GM18873 (cell line): ENCODE results near the gene THAP7.

Experiments
- ATAC-seq: cut with Tn5 transposase; IDR thresholded peaks from one replicate; pipeline ENCODE4 v1.9.1; 2021; ENCODE audit warnings: mild to moderate bottlenecking, moderate library complexity, moderate number of reproducible peaks; ENCODE audit not compliant: unreplicated experiment, low FRiP score

THAP7 gene

DNA sequence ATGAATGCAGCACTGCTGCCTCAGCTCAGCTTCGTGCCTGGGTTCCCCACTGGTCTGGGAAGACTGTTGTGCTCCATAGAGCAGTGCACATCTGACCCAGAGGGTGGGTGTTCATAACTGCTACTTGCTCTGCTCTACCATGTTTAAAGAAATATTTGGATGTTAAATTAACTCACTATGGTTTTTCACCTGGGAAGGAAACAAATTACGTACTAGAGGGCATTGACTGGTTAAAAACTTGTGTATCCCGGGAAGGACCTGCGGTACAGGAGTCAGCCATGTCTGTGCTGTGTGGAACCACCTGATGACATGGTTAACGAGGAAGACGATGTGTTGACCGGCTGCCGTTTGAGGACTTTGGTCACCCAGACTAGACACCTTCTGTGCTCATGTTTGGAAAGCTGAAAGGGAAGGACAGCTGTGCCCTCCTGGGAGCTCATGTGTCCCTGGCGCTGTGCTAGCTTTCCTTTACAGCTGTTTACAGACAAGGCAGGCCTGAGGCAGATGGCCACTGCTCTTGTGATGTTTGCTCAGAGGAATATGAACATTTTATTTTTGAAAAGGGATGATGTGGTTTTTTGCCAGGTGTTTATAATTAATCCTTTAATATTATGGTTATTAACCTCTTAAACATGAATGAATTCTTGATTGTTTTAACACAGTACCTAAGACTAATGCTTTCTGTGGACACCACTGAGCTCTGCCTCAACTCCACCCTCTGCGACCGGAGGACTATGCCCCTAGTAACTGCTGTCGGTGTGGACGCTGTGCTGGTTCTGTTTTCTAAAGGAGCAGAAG lies 49.2 kb downstream of the THAP7 start:
- ATAC-seq: no peak

DNA sequence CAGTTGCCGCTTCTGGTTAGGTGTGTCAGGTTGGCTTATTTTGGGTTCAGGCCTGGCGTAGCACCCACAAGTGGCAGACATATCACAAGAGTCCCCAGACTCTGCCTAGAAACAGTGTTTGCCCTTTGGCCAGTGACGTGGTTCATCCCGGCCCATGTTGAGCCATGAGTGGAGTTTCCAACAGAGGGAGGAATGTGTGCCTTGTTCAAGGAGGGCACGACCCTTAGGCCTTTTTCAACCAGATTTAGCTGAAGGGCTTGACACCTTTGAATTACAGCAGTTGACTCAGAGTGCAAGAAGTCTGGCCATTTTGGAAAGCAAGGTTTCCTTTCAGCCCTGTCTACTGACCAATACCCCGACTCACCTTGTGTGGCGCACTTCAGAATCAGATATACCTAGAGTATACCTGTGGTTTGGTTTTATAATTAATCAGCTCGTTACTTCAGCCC lies 50.0 kb downstream of the THAP7 start:
- ATAC-seq: no peak

DNA sequence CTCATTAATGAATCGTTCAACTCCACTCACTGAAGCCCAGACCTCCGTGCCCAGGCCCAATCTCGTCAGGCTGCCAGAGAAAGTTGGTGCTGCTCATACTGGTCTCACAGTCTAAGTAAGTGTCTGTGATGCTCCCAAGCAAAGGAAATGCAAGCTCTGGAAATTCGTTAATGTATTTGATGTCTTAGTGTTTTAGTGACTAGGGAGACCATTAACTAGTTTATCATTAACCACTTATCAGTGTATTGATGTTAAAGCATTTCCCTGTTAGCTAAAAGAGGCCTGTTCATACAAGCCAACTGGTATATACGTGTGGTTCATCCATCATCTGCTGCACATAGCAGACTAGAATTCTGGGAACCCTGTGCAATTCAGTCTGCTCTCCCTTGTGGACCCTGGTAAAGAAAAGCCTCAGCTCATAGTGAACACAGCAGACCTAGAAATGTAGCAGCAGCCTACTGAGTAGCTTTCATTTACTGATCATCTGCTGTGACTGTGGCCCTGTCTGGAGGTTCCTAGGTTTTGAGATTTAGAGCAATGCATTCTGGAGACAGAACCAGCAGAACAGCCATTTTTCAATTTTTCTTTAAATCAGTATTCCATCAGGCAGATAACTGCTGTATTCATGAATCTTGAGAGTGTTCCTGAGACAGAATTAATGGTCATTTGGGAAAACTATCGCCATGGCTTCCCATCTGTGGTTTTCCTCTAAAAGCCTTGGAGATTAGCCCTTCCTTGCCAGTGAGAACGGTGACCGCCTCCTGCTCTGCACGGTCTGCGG lies 50.6 kb downstream of the THAP7 start:
- no peak for ATAC-seq

DNA sequence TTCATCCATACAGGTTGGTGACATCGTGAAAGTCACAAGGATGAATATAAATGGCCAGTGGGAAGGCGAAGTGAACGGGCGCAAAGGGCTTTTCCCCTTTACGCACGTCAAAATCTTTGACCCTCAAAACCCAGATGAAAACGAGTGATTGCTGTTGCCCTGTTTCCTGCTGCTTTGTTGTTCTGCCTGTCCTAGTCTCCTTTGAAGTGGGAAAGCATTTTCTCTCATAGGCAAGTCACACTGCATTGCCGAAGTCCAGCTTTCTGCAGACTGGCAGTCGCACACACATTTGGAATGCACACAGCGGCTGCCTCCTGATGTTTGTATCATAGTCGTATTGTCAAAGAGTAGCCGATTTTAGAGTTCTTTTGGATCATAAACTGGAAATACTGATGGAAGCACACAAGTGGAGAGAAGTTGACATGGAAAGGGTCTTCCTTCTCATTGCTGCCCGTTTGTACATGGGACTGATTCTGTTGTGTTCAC lies 52.2 kb downstream of the THAP7 start:
- ATAC-seq: no peak
